HG03097 (cell line): Measurements from ENCODE around the gene XIRP2.

Experiments used
- ATAC-seq: cut with Tn5 transposase; IDR thresholded peaks from one replicate; pipeline ENCODE4 v1.9.1; 2021; ENCODE audit not compliant: unreplicated experiment, low FRiP score

XIRP2 gene

GRCh38 chr2:166934817-166935216, 46.5 kb downstream of the XIRP2 start:
- no peak for ATAC-seq

- no peak for ATAC-seq
Observed at GRCh38 chr2:166942377-166942776, 54.1 kb downstream of the XIRP2 start.

GRCh38 chr2:166944909-166945308, 56.6 kb downstream of the XIRP2 start:
- ATAC-seq: no peak

DNA sequence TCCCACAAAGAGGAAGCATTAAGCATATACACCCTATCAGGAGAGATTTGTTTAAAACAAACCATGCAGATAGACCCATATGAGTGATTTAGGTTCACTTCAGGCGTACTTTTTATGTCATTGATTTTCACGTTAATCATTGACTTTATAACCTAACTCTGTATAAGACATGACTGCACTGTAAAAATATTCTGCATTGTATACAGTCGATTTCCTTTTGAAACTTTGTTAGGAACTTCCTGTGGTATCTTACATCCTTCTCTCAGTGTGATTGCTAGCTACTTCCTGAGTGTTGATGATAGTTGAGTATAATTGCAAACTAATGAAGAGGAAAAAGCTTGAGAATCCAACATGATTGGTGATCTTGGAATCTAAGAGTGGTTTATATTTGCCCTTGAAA, 69.4 kb downstream of the XIRP2 start:
- ATAC-seq: no peak

DNA sequence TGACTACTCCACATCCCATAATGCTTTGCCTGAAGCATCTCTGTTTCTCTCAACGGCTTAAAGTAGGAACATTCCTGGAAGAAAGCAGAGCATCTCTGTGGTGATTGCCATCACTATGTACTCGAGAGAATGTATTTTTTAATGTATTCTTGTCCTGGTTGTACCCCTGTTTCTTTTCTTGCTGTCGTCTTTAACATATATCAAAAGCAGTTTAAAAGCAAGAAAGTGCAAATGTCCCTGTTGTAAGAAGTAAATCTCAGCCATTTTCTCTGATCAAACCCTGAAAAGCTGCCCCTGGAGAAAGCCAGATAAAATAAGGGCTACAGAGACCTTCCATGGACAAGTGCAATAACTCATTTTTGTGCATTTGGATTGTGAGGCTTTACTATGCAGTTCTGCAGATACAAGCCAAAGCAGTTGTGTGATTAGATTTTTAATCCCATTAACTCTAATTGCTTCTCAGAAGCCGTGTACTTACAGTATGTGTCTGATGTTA, 70.8 kb downstream of the XIRP2 start:
- no peak for ATAC-seq

GRCh38 chr2:166959556-166959955, 71.3 kb downstream of the XIRP2 start:
- no peak for ATAC-seq

GRCh38 chr2:166960702-166961270, 72.5 kb downstream of the XIRP2 start:
- ATAC-seq: no peak

DNA sequence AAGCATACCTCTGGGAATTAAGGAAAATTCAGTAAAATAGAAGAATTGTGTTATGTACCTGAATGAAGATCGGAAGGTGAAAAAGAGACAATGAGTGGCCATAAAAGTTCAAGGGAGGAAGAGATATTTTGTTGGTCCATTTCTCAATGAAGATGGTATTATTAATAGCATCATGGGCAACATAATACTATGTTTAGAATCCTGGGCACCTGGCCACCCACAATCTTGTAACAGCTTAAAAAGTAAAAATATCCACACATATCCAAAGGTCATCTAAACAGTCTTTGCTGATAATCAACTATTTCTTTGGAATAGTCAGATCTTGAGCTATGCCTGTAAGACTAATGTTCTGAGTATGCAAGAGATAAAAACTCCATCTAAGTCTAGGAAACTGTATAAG, 73.7 kb downstream of the XIRP2 start:
- ATAC-seq: no peak

- ATAC-seq: no peak
Observed at GRCh38 chr2:166969486-166969885, 81.2 kb downstream of the XIRP2 start.

DNA sequence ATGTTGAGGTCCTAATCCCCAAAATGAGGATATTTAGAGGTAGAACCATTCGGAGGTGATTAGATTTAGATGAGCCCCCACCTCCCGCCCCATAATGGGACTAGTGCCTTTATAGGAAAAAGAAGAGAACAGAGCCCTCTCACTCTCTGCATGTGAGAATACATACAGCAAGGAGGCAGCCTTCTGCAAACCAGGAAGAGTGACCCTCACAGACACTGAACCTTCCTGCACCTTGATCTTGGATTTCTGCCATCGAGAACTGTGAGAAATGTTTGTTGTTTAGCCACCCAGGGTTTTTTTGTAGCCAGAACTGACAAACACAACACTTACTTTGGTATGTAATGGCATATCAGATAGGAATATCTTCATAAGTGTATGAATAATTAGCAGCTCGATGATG, 83.7 kb downstream of the XIRP2 start:
- ATAC-seq: no peak

DNA sequence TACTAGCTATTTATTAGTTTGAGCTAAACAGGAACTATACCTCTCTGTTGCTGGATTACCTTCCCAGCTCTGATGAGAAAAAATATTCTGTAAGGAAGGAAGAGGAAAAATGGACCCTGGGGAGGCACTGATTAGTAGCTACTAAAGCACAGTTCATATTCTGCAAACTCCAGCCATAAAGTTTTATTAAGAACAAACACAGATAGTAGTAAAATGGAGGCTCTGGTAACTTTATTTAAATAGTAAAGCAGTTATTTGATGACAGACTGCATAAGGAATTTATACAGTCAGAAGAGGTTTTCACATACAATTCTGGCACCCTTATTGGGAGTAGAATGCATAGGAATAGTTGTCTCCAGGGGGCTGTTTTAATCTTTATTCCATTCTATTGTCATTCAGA, 84.1 kb downstream of the XIRP2 start:
- no peak for ATAC-seq

DNA sequence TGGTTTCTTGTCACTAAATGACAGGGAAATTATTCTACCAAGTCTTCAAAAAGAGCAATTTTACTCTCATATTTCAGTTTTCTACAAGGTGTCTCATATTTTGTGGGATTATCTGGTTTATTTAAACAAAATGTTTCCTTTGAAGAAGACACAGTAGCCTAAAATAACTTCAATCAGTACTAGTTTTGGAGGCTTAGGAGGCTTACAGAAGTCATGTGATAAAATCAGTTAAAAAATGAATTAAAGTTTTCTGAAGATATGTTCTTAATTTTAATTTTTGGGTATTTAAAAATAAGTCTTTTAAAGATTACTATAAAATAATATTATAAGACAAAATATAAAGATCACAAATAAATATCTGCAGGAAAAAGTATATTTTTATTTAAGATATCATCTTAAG, 95.9 kb downstream of the XIRP2 start:
- no peak for ATAC-seq

DNA sequence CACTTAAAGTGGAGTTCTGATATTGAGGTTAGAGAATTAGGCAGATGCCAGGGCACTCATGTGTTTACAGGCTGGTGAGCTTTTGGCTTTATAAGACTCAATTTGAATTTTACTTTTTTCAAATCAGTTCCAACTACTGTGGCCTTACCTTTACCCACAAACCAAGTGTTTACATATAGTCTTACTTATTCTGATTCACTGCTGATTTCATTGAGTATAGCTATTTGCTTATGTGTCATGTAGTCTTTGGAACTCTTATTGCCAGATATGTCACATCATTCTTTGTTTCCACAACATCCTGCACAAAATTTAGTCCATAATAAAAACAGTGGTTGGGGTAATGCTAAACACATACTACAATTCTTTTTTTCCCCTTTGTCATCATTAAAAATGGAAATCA, 96.5 kb downstream of the XIRP2 start:
- ATAC-seq: no peak

DNA sequence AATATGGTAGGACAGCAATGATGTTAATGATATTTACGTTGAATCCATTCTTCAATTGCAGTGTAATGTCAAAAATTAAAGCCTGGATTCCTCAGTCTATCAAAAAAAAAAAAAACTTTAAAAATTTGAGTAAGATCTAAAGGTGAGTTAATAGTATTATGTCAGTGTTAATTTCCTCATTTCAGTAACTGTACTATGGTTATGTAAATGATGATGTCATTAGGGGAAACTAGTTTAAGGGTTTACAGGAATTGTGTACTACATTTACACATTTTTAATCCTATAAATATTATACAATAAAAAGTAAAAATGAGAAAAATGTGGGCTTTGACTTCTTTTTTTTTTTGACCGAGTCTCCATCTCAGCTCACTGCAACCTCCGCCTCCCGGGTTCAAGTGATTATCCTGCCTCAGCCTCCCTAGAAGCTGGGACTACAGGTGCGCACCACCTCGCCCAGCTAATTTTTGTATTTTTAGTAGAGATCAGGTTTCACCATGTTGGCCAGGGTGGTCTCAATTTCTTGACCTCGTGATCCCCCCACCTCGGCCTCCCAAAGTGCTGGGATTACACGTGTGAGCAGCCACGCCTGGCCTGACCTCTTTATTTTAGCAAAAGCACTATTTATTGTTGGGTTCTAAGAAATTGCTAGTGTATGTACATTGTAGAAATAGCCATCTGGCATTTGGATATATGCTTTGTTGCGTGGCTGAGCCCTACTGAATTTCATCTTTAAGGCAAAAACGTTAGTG, 106.5 kb downstream of the XIRP2 start:
- ATAC-seq: no peak

- no peak for ATAC-seq
Observed at GRCh38 chr2:166996465-166996864, 108.2 kb downstream of the XIRP2 start.

- no peak for ATAC-seq
Observed at GRCh38 chr2:167001165-167001564, 112.9 kb downstream of the XIRP2 start.

DNA sequence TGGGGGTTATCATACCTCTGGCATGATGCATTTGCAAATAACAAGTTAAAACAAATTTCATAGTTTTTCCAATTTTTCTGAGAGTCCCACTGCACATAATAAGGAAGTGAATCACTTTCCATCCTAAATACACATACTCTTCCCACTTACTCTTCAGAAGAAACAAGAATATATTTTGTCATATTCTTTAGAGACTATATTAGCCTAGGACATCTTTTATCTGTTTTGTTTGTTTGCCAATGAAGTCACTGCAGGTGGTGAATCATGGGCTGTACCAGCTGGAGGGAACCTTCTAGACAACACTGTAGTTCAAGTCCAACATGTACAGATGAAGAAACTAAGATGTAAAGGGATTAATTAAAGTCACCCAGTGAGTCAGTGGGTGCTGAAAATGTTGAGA, 116.8 kb downstream of the XIRP2 start:
- no peak for ATAC-seq

DNA sequence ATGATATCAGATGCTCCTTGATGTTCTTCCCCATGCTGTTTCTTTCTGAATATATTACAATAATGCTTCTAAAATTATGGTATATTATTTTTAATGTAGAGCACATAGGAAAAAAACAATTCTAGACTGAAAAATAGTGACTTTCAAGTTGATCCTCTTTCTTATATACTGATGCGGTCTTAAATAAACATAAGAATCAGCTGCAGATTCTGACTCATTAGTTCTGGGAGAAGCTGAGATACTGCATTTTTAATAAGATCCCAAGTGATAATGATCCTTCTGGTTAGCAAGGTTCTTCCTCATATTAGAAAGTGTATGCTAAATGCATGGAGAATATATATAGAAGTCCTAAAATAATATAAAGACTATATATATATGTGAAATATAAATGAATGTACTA, 124.9 kb downstream of the XIRP2 start:
- ATAC-seq: no peak

DNA sequence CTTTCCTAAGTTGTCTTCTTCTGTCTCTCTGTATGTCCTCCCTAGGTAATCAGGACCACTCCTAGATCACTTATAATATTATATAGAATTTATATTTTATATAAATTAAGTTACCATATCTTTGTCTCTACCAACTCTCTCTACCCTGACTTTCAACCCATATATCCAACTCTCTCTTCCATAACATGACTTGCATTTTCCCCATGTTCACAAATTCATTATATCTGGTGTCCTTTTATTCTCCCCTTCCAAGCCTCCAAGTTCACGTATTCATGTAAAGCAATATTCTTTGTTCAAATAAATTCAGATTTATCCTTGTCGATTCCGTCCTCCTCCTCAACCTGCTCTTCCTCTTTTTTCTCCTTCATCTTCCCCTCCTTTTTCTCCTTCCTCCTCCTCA, 127.5 kb downstream of the XIRP2 start:
- no peak for ATAC-seq

DNA sequence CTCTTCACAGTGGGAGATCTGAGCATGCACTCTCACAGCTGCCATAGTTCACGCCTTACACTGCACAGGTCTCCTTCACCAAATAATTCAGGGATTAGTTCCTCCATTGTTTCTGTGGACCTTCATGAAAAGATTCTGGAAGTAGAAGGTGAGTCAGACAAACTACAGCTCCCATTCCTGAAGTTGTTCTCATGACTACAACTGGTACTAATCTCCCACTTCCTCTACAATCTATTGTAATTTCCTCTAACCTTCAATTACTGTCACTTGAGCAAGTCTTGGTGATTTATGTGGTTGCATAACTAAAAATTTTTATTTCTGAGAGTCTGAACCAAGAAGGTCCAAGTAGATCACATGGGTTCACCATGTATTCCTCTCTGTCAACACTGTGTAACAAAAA, 128.7 kb downstream of the XIRP2 start:
- ATAC-seq: no peak

GRCh38 chr2:167018590-167018989, 130.3 kb downstream of the XIRP2 start:
- no peak for ATAC-seq

- no peak for ATAC-seq
Observed at GRCh38 chr2:167028503-167028902, 140.2 kb downstream of the XIRP2 start.
